Fibroblast of mammary gland (primary cell): Measurements from ENCODE around the gene FKRP.
"Not testable (repeated sequence)": the region's sequence is repeated elsewhere in the genome, so short reads cannot be mapped to it uniquely, and the experiment has no call there.

Experiments used
- DNase-seq: peaks from one replicate; pipeline ENCODE4 v3.0.0-alpha.2; 2010; ENCODE audit warnings: low read depth
- H3K4me3 ChIP-seq: 2 replicates; pipeline ENCODE4 v1.5.1; 2011; ENCODE audit warnings: low read depth, mild to moderate bottlenecking, low read length, moderate library complexity; ENCODE audit not compliant: control insufficient read depth
- TF ChIP-seq, protein P1 (sequence below): conservative IDR thresholded peaks from 2 replicates; pipeline ENCODE4 v1.5.1; 2011; ENCODE audit warnings: low read depth, low read length, inconsistent platforms; ENCODE audit not compliant: control insufficient read depth, insufficient read depth

The FKRP gene

DNA sequence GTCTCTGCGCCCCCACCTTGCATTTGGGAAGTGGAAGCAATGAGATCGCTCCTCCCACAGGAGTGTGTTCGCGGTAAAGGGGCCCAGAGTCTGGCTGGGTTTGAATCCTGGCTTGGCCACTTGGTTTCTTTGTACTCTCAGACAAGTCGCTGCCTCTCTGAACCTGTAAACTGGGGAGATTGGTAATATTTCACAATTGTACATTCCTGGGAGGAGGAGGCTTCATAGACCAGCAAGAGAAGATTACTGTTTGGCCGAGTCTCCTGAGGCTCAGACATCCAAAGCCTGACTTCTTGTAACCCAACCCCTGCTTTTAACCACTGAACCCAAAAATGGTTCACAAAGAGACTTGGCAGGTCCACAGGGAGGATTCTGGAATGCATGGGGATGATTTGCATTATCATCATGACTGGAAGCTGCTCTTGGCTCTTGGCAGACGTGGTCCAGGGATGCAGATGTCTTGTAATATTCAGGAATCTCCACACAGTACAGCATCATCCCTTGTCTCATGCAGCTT lies 14.0 kb downstream of the FKRP start:
- TF ChIP-seq, protein P1, sequence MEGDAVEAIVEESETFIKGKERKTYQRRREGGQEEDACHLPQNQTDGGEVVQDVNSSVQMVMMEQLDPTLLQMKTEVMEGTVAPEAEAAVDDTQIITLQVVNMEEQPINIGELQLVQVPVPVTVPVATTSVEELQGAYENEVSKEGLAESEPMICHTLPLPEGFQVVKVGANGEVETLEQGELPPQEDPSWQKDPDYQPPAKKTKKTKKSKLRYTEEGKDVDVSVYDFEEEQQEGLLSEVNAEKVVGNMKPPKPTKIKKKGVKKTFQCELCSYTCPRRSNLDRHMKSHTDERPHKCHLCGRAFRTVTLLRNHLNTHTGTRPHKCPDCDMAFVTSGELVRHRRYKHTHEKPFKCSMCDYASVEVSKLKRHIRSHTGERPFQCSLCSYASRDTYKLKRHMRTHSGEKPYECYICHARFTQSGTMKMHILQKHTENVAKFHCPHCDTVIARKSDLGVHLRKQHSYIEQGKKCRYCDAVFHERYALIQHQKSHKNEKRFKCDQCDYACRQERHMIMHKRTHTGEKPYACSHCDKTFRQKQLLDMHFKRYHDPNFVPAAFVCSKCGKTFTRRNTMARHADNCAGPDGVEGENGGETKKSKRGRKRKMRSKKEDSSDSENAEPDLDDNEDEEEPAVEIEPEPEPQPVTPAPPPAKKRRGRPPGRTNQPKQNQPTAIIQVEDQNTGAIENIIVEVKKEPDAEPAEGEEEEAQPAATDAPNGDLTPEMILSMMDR: no peak
- DNase-seq: peak; percentile 99
- no peak overlapping the region for H3K4me3 ChIP-seq

DNA sequence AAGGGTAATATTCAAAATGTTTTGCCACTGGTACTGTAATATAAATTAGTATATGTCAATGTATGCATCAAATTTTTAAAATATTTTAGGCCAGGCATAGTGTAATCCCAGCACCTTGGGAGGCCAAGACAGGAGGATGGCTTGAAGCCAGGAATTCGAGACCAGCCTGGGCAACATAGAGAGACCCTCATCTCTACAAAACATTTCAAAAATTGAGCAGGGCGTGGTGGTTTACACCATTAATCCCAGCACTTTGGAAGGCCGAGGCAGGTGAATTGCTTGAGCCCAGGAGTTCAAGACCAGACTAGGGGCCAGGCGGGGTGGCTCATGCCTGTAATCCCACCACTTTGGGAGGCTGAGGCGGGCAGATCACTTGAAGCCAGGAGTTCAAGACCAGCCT lies 14.5 kb downstream of the FKRP start:
- no peak for DNase-seq
- TF ChIP-seq, protein P1: no peak
- no peak overlapping the region for H3K4me3 ChIP-seq

DNA sequence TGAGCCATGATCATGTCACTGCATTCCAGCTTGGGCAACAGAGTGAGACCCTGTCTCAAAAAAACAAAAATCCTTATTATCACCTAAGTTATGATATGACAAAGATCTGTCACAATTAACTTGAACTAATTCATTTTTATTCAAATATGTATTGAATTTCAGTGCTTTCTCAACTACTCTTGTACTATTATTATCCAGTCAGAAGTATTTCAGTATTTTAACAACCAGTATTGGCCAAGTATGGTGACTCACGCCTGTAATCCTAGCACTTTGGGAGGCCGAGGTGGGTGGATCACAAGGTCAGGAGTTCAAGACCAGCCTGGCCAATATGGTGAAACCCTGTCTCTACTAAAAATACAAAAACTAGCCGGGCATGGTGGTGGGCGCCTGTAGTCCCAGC lies 15.0 kb downstream of the FKRP start:
- H3K4me3 ChIP-seq: not testable (repeated sequence)
- DNase-seq: peak; percentile 70

DNA sequence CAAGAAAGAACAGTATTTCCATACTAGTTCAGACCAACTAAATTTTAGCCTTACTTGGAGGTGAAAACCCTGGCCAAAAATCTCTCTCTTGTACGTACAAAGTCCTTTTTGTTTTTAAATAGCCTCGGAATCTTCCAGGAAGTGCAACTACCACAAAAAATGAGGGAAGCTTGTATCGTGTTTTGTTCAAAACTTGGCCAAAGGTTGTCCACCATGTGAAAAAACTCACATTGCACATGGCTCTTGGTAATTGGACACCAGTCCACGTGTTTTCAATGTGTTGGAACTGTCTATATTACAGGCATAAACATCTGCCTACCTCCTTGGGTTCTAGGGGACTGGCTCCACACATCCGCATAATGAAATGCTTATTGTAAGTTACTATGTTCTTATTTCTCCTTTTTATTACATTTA lies 15.6 kb downstream of the FKRP start:
- TF ChIP-seq, protein P1: no peak
- DNase-seq: peak; percentile 89
- H3K4me3 ChIP-seq: no peak overlapping the region

DNA sequence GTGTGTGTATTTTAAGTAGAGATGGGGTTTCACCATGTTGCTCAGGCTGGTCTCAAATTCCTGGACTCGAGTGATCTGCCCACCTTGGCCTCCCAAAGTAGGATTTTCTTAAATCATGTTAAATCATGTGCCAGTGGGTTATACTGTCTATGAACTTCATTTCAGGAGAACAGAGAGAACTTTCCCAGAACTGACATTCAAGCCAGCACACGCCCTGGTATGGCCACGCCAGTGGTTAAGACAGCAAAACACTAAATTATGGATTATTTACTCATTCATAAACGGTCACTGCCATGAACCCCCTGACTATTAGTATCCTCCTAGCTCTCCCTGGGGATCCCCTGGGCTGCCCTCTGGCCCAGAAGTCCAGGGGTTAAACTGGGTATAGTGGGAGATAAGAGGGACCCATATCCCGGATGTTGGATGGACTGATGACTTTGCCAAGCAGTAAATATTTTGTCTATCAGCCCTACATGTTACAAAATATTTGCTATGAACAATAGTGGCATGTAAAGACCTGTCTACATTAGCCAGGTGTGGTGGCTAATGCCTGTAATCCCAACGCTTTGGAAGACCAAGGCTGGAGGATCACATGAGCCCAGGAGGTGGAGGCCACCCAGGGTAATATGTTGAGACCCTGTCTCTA lies 16.5 kb downstream of the FKRP start:
- no peak overlapping the region for H3K4me3 ChIP-seq
- DNase-seq: no peak
- TF ChIP-seq, protein P1: no peak

DNA sequence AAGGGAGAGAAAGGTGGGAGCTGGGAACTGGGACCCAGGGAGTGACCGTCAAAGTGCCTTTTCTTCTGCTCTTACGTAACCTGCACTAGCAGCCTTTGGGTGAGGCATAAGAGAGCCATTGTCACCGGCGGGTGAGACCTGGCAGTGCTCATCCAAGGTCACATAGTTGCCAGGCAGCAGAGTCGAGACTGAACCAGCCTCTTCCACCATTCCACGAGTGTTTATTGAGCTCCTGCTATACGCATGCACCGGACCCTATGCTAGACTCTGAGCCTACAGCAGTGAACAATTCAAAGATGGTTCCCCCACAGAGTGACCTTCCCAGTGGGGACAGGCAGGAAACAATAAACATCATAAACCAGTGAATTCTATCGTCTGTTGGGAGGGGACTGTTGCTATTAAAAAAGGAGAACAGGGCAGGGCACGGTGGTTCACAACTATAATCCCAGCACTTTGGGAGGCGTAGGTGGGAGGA lies 19.0 kb downstream of the FKRP start:
- no peak for DNase-seq
- TF ChIP-seq, protein P1: no peak
- no peak overlapping the region for H3K4me3 ChIP-seq

DNA sequence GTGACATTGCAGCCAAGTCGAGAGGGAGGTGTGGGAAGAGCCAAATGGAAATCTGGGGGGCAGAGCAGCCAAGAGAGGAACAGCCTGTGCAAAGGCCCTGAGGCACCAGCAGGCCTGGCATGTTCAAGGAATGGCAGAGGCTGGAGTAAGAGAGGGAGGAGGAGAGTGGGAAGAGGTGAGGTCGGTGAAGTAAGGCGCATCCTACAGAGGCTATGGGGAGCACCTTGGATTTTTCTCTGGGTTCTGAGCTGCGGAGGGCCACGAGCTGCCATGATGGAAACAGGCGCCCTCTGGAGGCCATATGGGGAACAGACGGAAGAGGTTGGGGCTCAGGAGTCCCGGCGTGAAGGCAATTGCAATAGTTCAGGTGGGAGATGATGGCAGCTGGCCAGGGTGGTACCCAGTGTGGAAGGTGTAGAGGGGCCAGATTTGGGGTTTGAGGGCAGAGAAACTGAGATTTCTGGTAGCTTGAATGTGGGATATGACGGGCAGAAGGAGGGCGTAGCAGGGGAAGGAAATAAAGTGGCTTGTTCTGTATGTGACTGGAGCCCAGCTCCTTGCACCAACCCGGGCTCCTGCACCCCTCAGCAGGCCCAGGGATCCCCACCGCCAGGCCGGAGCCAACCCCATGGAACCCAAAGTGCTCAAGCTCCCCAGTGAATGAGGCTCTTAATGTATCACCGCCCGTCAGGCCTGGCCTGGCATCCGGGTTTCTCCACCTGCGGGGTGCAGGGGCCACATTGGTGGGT lies 20.9 kb downstream of the FKRP start:
- H3K4me3 ChIP-seq: no peak overlapping the region
- DNase-seq: no peak
- TF ChIP-seq, protein P1: peak; percentile 70

DNA sequence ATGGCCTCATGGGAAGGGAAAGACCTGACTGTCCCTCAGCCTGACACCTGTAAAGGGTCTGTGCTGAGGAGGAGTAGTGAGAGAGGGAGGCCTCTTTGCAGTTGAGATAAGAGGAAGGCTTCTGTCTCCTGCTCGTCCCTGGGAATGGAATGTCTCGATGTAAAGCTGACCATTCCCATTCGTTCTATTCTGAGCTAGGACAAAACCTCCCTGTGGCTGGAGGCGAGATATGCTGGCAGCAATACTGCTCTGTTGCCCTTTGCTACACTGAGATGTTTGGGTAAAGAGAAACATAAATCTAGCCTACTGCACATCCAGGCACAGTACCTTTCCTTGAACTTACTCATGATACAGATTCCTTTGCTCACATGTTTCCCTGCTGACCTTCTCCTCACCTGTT lies 22.9 kb downstream of the FKRP start:
- H3K4me3 ChIP-seq, DNase-seq: not testable (repeated sequence)
